Measurements from ENCODE around the gene GRB10.
A peak's percentile ranks its signal among the peaks of the same experiment; 100 is the strongest.

Gene GRB10

GRCh38 chr7:50621973-50622490, 160.7 kb downstream of the GRB10 start:
- DNase-seq (ENCODE audit: extremely low read depth, low read depth), result no peak
- TF ChIP-seq CTCF (IDR thresholded peaks at IDR 0.05; ENCODE audit: low read depth, low read length), result no peak

GRCh38 chr7:50621206-50621605, 161.5 kb downstream of the GRB10 start:
- no peak for DNase-seq (ENCODE audit: extremely low read depth, low read depth)
- TF ChIP-seq CTCF (IDR thresholded peaks at IDR 0.05; ENCODE audit: low read depth, low read length), result no peak

GRCh38 chr7:50620433-50620832, 162.3 kb downstream of the GRB10 start:
- no peak for TF ChIP-seq CTCF (IDR thresholded peaks at IDR 0.05; ENCODE audit: low read depth, low read length)
- no peak for DNase-seq (ENCODE audit: extremely low read depth, low read depth)

- no peak for DNase-seq (ENCODE audit: extremely low read depth, low read depth)
- TF ChIP-seq CTCF (IDR thresholded peaks at IDR 0.05; ENCODE audit: low read depth, low read length), result no peak
Measured at GRCh38 chr7:50619684-50620083, 163.0 kb downstream of the GRB10 start.

GRCh38 chr7:50618281-50618680, 164.4 kb downstream of the GRB10 start:
- no peak for TF ChIP-seq CTCF (IDR thresholded peaks at IDR 0.05; ENCODE audit: low read depth, low read length)

GRCh38 chr7:50615519-50616080, 167.1 kb downstream of the GRB10 start:
- TF ChIP-seq CTCF (IDR thresholded peaks at IDR 0.05; ENCODE audit: low read depth, low read length), result no peak
- no peak for DNase-seq (ENCODE audit: extremely low read depth, low read depth)

More at GRCh38 chr7:50618281-50618680, 164.4 kb downstream of the GRB10 start:
- DNase-seq (ENCODE audit: extremely low read depth, low read depth), result no peak

- DNase-seq (ENCODE audit: extremely low read depth, low read depth), result no peak
- peak; percentile 3 for TF ChIP-seq CTCF (IDR thresholded peaks at IDR 0.05; ENCODE audit: low read depth, low read length)
Measured at GRCh38 chr7:50614721-50615518, 167.8 kb downstream of the GRB10 start.

All from AG09319 (cell line).